Left lung (tissue), 10 donors: ENCODE data around the gene CAPZB. TPM values are rescaled to one million over a fixed set of nuclear protein-coding genes. Genes with fewer than 3 reads are reported as not detected.

ENCODE experiments used
- ATAC-seq: fragments of 200-7000 bp; cut with Tn5 transposase; one replicate; pipeline ENCODE4 v1.9.1; 2020; ENCODE audit warnings: moderate library complexity
- DNase-seq, 4 donors: peaks; one replicate each; pipeline ENCODE4 v3.0.0-alpha.2; 2013 to 2020
- H3K27ac ChIP-seq, 2 donors: fragments of 200-600 bp; sonication (generic) in 1 of 2; one replicate each; pipeline versions ENCODE4 v1.5.0 to v1.8.0; 2020 to 2021
- H3K27me3 ChIP-seq, 2 donors: fragments of 200-600 bp; sonication (generic) in 1 of 2; one replicate each; pipeline versions ENCODE4 v1.5.0 to v1.8.0; 2020 to 2021
- H3K36me3 ChIP-seq, 2 donors: fragments of 200-600 bp; sonication (generic) in 1 of 2; one replicate each; pipeline versions ENCODE4 v1.5.0 to v1.8.0; 2020 to 2021
- H3K4me1 ChIP-seq, 2 donors: fragments of 200-600 bp; one replicate each; pipeline ENCODE4 v1.8.0; 2021
- H3K4me3 ChIP-seq, 2 donors: fragments of 200-600 bp; sonication (generic) in 1 of 2; one replicate each; pipeline versions ENCODE4 v1.5.0 to v1.8.0; 2020 to 2021; ENCODE audit warnings: mild to moderate bottlenecking in 1 of 2
- H3K9me3 ChIP-seq, 2 donors: fragments of 200-600 bp; sonication (generic) in 1 of 2; one replicate each; pipeline versions ENCODE4 v1.5.0 to v1.8.0; 2020 to 2021
- CTCF ChIP-seq, 2 donors: fragments of 200-600 bp; sonication (generic) in 1 of 2; IDR thresholded peaks; one replicate each; pipeline versions ENCODE4 v1.5.0 to v1.8.0; 2021; ENCODE audit warnings: antibody characterized with exemption in 2 of 2
- intact Hi-C, 2 donors: fragments of 100-400 bp; cut with DNase I; formaldehyde crosslinking; loops; one replicate each; pipeline versions ENCODE4 v1.11.2 to v1.14.2; 2022
- polyA plus RNA-seq, 6 donors: library from polyadenylated mRNA; unstranded; fragments of 120-200 nt; gene quantifications; one replicate each; pipeline ENCODE4 v1.2.1, GENCODE V29; 2013; ENCODE audit not compliant: insufficient read length in 6 of 6
- total RNA-seq, 2 donors: library from RNA; stranded (reverse); fragmentation: NEBNext Ultra II Directional; extraction: Animal tissue kit (Norgen Biotek cat#: 25700); gene quantifications; one replicate each; pipeline ENCODE4 v1.2.1, GENCODE V29; 2021
- donor health status: DM: no; HTN: yes; CAD: no.
- donor health status: DM: no; HTN: no; CAD: no.

CAPZB gene
- total and polyA plus RNA-seq, 8 donors, result 223 to 327 (median 256) TPM

GRCh38 chr1:19358710-19359109 is 126.6 kb downstream of the CAPZB start:
- Histone ChIP-seq H3K36me3 (peaks cover 0 to 51% of the 10 kb centered on the region in 2 donors), H3K4me1 (peaks cover 14 to 28% of the 10 kb centered on the region in 2 donors), H3K27me3 (no peaks in the 10 kb centered on the region), H3K4me3 (no peak overlapping the region), H3K9me3 (no peaks in the 10 kb centered on the region), H3K27ac (no peak overlapping the region)
- intact Hi-C loops, result no loop called here
- no peak for DNase-seq
- no peak for TF ChIP-seq CTCF (IDR thresholded peaks at IDR 0.05)
- ATAC-seq, result no peak

DNA sequence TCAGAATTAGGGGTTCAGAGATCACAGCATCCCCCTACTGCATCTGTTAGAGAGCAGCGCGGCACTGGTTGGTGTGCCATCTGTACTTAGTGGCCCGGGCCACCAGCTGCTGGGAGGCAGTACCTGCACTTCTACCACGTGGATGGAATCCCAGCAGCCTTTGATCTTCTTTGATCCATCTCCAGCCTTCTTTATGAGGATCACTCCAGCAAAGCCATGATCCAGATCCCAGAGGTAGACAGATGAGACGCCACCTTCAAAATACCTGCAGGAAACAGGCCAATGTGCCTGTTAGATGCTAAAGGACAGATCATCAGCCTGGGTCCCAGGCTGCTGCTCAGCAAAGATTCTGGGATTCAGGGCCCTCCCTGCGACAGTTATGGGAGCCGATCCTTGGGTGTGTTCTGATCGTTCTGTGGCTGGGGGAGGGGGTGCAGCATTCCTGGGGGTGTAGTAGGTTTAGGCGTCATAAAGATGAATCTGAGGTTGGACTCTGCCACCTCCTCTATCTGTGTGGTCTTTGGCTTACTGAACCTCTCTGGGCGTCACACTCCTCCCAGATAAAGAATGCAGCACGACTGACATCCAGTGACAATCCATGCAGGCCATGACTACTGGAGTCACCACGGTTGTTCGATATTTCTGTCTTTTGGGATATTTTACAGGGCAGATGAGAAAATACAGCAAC is 127.9 kb downstream of the CAPZB start:
- intact Hi-C loops, result no loop called here
- ATAC-seq (no peak), DNase-seq (no peak)
- H3K9me3 ChIP-seq, result no peaks in the 10 kb centered on the region
- no peak overlapping the region for H3K4me3 ChIP-seq
- no peak overlapping the region for H3K27ac ChIP-seq
- TF ChIP-seq CTCF (IDR thresholded peaks at IDR 0.05), result no peak
- H3K27me3 ChIP-seq, result no peaks in the 10 kb centered on the region
- H3K4me1 ChIP-seq, result peaks cover 14 to 28% of the 10 kb centered on the region in 2 donors
- peaks cover 0 to 64% of the 10 kb centered on the region in 2 donors for H3K36me3 ChIP-seq

DNA sequence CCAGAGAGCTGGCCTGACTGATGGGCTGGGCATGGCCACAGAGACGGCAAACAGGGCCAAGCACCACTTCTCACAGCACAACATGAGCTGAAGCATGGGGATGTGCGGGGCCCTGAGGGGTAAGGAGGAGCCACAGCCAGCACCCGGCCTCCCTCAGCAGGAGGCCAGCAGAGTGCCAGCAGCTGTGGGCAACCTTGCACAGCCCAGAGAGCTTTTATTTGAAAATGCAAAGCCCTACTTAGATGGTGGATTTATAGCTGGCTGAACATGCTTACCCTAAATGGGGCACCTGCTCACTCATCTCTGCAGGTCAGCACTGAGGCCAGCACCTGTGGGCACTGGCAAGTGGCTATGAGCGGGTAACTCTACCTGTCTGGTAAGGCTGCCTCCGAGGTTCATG is 129.1 kb downstream of the CAPZB start:
- Histone ChIP-seq H3K27ac (no peak overlapping the region), H3K4me3 (no peak overlapping the region), H3K27me3 (no peaks in the 10 kb centered on the region), H3K9me3 (no peaks in the 10 kb centered on the region), H3K4me1 (peaks cover 4 to 23% of the 10 kb centered on the region in 2 donors), H3K36me3 (peaks cover 0 to 76% of the 10 kb centered on the region in 2 donors)
- ATAC-seq (no peak), DNase-seq (no peak)
- intact Hi-C loops, result no loop called here
- TF ChIP-seq CTCF (IDR thresholded peaks at IDR 0.05), result no peak

- H3K4me1 ChIP-seq, result peaks cover 0 to 7% of the 10 kb centered on the region in 2 donors
- no peaks in the 10 kb centered on the region for H3K9me3 ChIP-seq
- no peak overlapping the region for H3K27ac ChIP-seq
- H3K27me3 ChIP-seq, result no peaks in the 10 kb centered on the region
- no peak overlapping the region for H3K4me3 ChIP-seq
- DNase-seq, result no peak
- no peak for TF ChIP-seq CTCF (IDR thresholded peaks at IDR 0.05)
- H3K36me3 ChIP-seq, result peaks cover 0 to 89% of the 10 kb centered on the region in 2 donors
- no peak for ATAC-seq
- intact Hi-C loops, result no loop called here
Observed at GRCh38 chr1:19354531-19354981, 130.8 kb downstream of the CAPZB start.

DNA sequence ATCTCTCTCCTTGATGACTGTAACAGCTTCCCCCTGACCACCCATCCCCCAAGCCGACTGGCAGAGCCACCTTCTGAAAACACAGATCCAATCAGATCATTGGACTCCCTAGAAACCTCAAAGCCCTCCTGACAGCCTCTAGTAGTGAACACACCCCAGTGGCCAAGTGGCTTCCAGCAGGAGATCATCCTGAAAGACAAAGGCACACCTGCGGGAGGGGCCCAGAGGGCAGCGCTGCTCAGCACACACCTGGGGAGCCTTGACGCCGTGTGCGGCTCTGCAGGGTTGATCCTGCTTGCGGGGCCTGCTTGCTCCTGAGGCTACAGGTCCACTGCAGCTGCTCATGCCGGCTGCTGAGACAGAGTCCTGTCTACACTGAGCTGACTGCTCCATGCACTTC is 131.7 kb downstream of the CAPZB start:
- H3K4me1 ChIP-seq, result peaks cover 0 to 10% of the 10 kb centered on the region in 2 donors
- DNase-seq (no peak), ATAC-seq (no peak)
- H3K27ac ChIP-seq, result no peak overlapping the region
- H3K9me3 ChIP-seq, result no peaks in the 10 kb centered on the region
- TF ChIP-seq CTCF (IDR thresholded peaks at IDR 0.05), result no peak
- peaks cover 0 to 93% of the 10 kb centered on the region in 2 donors for H3K36me3 ChIP-seq
- H3K27me3 ChIP-seq, result no peaks in the 10 kb centered on the region
- intact Hi-C loops, result no loop called here
- H3K4me3 ChIP-seq, result no peak overlapping the region
